NCI-H1417 treated with DMSO at 0.1 percent for 48 hours (cell line): ENCODE data around the gene CXADR.
"Not testable (repeated sequence)": the region's sequence is repeated elsewhere in the genome, so short reads cannot be mapped to it uniquely, and the experiment has no call there.

Experiments used
- DNase-seq: peaks from one replicate; lab custom pipeline; 2025; lab: John Stamatoyannopoulos, UW

Gene CXADR

GRCh38 chr21:17502985-17503384, 9.9 kb upstream of the CXADR start:
- DNase-seq, result not testable (repeated sequence)

DNA sequence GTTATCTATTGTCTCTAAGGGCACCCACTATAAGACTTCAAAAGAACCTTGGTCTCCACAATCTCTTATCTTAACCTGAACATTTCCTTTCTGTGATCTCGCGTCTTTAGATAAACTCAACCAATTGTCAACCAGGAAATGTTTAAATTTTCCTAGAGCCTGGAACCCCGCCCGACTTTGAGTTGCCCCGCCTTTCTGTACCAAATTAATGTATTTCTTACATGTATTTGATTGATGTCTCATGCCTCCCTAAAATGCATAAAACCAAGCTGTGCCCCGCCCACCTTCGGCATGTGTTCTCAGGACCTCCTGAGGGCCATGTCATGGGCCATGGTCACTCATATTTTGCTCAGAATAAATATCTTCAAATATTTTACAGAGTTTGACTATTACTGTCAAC, 5.9 kb upstream of the CXADR start:
- DNase-seq, result no peak

DNA sequence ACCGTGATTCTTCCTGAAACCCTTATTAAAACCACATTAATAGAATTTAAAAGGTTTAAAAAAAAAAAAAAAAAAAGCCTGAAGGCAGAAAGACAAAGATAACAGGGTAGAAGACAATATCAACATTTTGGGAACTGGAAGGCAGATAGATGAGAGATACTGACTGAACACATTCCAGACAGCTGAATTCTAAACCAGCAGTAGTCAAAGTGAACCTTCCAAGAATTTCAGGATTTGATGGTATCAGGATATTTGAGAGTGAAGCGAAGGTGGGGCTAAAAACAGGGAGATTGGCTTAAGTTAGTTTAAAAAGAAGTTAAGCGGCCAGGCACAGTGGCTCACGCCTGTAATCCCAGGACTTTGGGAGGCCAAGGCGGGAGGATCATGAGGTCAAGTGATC, 5.3 kb upstream of the CXADR start:
- no peak for DNase-seq

GRCh38 chr21:17513214-17514123, 626 bp downstream of the CXADR start:
- no peak for DNase-seq

GRCh38 chr21:17514124-17514845, 1.4 kb downstream of the CXADR start:
- DNase-seq, result no peak

GRCh38 chr21:17517008-17517407, 4.2 kb downstream of the CXADR start:
- not testable (repeated sequence) for DNase-seq

DNA sequence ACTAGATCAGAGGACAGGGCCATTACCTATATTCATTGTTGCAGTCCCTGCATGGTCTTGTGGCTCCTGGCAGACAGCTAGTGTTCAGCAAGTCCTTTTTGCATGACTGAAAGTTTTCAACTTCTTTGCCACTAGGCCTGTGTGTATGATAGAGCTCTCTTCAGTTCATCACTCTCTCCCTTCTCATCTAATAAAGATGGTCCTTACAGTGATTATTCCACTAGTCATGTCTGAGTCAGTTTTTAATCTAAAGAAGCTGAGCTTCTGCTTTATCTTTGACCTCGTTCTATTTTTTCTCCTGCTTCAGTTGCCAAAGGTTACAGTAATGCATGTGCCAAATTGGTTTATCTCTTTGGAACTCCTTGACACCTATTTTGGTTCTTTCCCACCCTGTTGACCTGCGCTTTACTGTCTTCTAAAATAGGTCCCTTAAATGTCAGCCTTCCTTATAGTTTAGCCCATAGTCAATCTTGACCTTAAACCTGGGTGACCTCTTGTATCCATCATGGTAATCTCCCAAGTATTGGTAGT, 6.4 kb downstream of the CXADR start:
- DNase-seq, result no peak

- no peak for DNase-seq
These were observed 7.2 kb downstream of the CXADR start for GRCh38 chr21:17519965-17520609.

DNA sequence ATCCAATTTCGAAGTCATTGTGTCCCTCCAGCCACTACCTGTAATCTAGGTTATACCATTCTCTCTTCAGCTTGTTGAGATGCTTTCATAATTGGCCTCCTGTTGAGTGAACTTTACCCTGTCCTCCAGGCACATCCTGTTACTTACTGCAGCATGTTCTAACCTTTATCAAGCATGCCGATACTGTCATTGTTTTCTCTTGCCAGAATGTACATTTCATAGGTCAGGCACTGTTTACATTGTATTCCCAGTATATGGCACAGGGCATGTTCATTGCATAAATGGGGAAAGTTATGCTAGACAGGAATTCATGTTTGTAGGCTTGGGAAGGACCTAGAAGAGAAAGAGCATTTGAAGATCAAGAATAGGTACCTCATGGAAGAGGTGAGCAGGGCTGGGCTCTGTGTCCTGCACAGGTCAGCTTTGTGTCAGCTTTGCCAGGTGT, 10.2 kb downstream of the CXADR start:
- DNase-seq, result no peak

DNA sequence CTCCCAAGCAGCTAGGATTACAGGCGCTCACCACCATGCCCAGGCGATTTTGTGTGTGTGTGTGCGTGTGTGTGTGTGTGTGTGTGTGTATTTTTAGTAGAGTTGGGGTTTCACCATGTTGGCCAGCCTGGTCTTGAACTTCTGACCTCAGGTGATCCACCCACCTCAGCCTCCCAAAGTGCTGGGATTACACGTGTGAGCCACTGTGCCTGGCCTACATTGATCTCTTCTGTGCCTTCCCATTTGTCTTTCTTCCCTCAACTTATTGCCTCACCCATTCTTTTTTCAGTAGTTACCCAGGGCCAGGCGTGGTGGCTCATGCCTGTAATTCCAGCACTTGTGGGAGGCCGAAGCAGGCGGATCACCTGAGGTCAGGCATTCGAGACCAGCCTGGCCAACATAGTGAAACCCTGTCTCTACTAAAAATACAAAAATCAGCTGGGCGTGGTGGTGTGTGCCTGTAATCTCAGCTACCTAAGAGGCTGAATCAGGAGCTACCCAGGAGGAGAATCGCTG, 11.2 kb downstream of the CXADR start:
- not testable (repeated sequence) for DNase-seq

DNA sequence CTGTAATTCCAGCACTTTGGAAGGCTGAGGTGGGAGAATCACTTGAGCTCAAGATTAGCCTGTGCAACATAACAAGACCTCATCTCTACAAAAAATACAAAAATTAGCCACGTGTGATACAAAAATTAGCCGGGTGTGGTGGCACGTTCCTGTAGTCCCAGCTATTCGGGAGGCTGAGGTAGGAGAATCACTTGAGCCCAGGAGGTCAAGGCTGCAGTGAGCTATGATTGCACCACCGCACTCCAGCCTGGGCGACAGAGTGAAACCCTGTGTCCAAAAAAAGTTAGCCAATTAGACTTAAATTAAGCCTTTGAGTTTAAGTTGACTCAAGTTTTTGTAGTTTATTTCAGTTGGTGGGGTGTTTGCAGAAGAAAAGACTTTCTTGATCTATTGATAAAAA, 11.8 kb downstream of the CXADR start:
- DNase-seq, result no peak

DNA sequence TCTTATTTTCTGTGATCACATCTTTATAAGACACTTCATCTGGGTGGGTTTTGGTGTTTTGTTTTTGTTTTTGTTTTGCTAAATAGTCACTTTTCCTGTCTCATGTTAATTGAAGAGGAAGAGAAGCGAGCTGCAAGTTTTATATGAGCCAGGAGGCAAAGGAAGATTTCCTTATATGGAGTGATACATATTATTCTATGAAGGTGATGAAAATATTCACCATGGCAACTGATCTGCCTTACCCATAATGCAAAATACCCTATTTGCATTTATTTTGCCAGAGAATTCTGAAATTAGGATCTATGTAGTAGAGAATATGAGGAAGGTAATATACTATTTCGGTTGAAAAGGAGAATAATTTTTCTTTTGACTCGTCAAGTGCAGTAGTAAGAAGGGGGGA, 13.9 kb downstream of the CXADR start:
- no peak for DNase-seq

DNA sequence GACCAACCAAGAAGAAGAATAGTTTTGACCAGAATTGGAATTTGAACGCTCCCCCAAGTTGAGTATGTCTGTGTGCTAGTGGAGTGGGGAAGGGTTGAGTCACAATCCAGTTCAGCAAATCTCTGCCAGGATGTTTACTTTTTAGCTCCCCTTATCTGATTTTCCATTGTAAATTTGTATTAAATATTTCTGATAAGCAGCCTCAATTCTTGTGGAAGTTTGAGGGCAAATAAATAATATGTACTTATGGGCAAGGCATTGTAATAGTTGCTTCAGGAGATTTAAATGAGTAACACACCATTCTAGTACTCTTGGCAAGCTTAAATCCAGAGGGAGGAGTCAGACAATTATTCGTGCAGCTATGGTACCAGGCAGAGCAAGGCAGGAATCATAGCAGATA, 14.4 kb downstream of the CXADR start:
- no peak for DNase-seq

- no peak for DNase-seq
These were observed 14.9 kb downstream of the CXADR start for GRCh38 chr21:17527711-17528110.

DNA sequence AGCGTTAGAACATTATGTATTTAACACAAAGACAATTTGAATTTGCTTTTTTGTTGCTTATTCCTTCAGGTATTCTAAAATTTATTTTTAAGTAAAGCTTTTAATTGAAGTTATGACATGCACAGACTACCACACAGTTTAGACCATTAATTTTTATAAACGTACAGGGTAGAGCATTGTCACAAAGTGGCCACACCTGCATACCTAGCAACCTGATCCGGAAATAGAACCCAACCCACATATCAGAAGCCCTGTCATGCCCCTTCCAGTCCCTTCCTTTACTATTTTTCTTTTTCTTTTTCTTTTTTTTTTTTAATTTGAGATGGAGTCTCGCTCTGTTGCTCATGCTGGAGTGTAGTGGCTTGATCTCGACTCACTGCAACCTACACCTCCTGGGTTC, 16.8 kb downstream of the CXADR start:
- no peak for DNase-seq

- no peak for DNase-seq
These were observed 19.4 kb downstream of the CXADR start for GRCh38 chr21:17532292-17532691.

DNA sequence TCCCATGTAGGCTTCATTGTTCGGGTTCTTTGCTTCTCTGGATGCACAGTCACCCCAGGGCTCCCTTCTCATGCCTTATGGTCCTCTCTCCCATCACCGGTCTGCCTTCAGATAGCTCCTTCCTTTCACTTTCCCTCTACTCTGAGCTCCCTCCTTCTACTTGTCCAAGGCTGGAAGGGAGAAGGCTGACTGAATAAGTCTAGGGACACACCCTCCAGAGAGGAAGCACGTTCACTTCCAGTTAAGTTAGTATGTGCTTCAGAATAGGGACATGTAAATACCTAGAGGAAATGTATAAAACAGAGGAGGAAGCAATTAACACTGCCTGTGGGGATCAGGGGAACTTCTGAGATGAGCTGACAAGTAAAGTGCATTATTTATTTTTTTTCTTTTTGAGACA, 23.5 kb downstream of the CXADR start:
- DNase-seq, result no peak

- DNase-seq, result no peak
These were observed 24.5 kb downstream of the CXADR start for GRCh38 chr21:17537299-17537698.

GRCh38 chr21:17538576-17538975, 25.7 kb downstream of the CXADR start:
- no peak for DNase-seq

DNA sequence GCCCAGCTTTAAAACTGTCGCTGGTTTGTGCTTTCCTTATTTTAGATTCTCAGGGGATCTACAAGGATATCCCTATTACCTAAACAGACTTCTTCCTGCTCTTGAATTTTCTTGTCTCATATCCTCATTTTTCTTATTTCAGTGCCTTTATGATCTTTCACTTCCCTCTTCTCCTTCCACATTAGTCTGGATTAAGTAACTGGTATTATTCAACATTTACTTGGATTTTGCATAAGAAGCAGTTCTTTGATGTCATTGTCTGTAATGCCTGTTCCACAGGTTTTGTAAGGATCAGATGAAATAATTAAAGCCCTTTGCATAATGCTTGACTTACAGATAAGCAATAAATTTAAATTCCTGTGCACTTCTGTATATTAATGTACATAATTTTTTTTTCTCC, 26.5 kb downstream of the CXADR start:
- no peak for DNase-seq

GRCh38 chr21:17539743-17540341, 27.0 kb downstream of the CXADR start:
- DNase-seq, result no peak

DNA sequence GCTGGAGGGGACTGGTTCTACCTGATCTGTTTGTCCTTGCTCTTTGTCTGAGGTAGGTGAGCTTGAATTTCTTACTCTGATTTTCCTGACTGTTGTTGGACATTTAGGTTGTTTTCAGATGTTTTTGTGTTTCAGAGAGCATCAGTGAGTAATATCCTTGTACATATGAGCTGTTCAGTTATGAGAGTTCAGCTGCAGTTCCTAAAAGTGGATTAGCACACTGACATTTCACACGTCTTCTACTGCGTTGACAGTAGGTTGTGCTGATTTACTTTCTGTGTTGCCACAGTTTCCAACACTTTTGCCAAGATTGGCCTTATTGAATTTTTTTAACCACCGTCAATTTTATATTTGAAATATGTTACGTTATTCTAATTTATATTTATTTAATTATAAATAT, 27.7 kb downstream of the CXADR start:
- no peak for DNase-seq
